Keratinocyte (primary cell): ENCODE results near the gene MFSD12. TPM values are rescaled to one million over a fixed set of nuclear protein-coding genes. Genes with fewer than 3 reads are reported as not detected.

ENCODE experiments used
- DNase-seq: peaks from one replicate; pipeline ENCODE4 v3.0.0-alpha.2; 2011; ENCODE audit warnings: low read depth, missing footprints, low spot score
- FAIRE-seq: peaks from 2 replicates; lab custom pipeline; 2011; peaks lifted over from hg19 to GRCh38; lab: Jason Lieb, UNC
- H2AFZ ChIP-seq: 2 replicates; pipeline ENCODE4 v1.6.0; 2012; ENCODE audit warnings: low read length, control low read depth, inconsistent platforms; ENCODE audit not compliant: control insufficient read depth
- H3K27ac ChIP-seq: 2 replicates; pipeline ENCODE4 v1.5.1; 2011; ENCODE audit warnings: low read length; ENCODE audit not compliant: control insufficient read depth, insufficient read depth
- H3K27me3 ChIP-seq: 3 replicates; pipeline ENCODE4 v1.6.0; 2011; ENCODE audit warnings: low read length; ENCODE audit not compliant: control insufficient read depth, insufficient read depth; ENCODE audit errors: extremely low read depth
- H3K36me3 ChIP-seq, 2 experiments: 2 replicates in 1 of 2; 3 replicates in 1 of 2; pipeline ENCODE4 v1.5.1; 2011; ENCODE audit warnings: low read length in 2 of 2, mild to moderate bottlenecking in 1 of 2; ENCODE audit not compliant: control insufficient read depth in 2 of 2, insufficient read depth in 2 of 2; ENCODE audit errors: extremely low read depth in 1 of 2
- H3K4me1 ChIP-seq: 3 replicates; pipeline ENCODE4 v1.5.1; 2011; ENCODE audit warnings: low read length; ENCODE audit not compliant: control insufficient read depth, insufficient read depth; ENCODE audit errors: extremely low read depth
- H3K4me2 ChIP-seq: 3 replicates; pipeline ENCODE4 v1.6.0; 2011; ENCODE audit warnings: low read depth, low read length; ENCODE audit not compliant: control insufficient read depth, insufficient read depth; ENCODE audit errors: extremely low read depth
- H3K4me3 ChIP-seq, 3 experiments: fragments of 200-600 bp in 1 of 3; sonication (generic) in 1 of 3; 2 replicates in 2 of 3; 3 replicates in 1 of 3; pipeline ENCODE4 v1.5.1; 2011 to 2016; ENCODE audit warnings: low read length in 3 of 3, mild to moderate bottlenecking in 3 of 3, control low read depth in 2 of 3, inconsistent platforms in 1 of 3, low read depth in 1 of 3, mixed read lengths in 1 of 3, mixed run types in 1 of 3, moderate library complexity in 1 of 3; ENCODE audit not compliant: control insufficient read depth in 2 of 3, insufficient read depth in 2 of 3; ENCODE audit errors: extremely low read depth in 1 of 3
- H3K79me2 ChIP-seq: 2 replicates; pipeline ENCODE4 v1.6.0; 2012; ENCODE audit warnings: low read length; ENCODE audit not compliant: control insufficient read depth, insufficient read depth
- H3K9ac ChIP-seq: 3 replicates; pipeline ENCODE4 v1.6.0; 2011; ENCODE audit warnings: low read length; ENCODE audit not compliant: control insufficient read depth, insufficient read depth; ENCODE audit errors: extremely low read depth
- H3K9me1 ChIP-seq: 3 replicates; pipeline ENCODE4 v1.6.0; 2011; ENCODE audit warnings: low read length; ENCODE audit not compliant: control insufficient read depth, insufficient read depth; ENCODE audit errors: extremely low read depth
- H3K9me3 ChIP-seq: 2 replicates; pipeline ENCODE4 v1.5.1; 2012; ENCODE audit warnings: low read depth, low read length; ENCODE audit not compliant: control insufficient read depth
- H4K20me1 ChIP-seq: 3 replicates; pipeline ENCODE4 v1.6.0; 2011; ENCODE audit warnings: low read length; ENCODE audit not compliant: control insufficient read depth, insufficient read depth; ENCODE audit errors: extremely low read depth
- EZH2 ChIP-seq: IDR thresholded peaks from one replicate; pipeline ENCODE4 v1.6.1; 2012; ENCODE audit warnings: inconsistent platforms, mild to moderate bottlenecking, low read length, moderate library complexity
- dilution Hi-C: fragments of 300-500 bp; cut with MboI; formaldehyde crosslinking; loops from one replicate; pipeline ENCODE4 v1.7.0; 2020; ENCODE audit warnings: low sequenced_read_pairs; ENCODE audit not compliant: extremely low pct_ligation_motif_present
- polyA plus RNA-seq, 5 experiments: library from polyadenylated mRNA; depleted of rRNA in 3 of 5; stranded (reverse) in 3 of 5; stranded (forward) in 1 of 5; unstranded in 1 of 5; fragments of >200 nt; gene quantifications; 1 replicate in 1 of 5; 2 replicates in 3 of 5; 3 replicates in 1 of 5; pipeline versions ENCODE4 v1.2.1 to v1.2.3, GENCODE V29; 2011 to 2012; ENCODE audit warnings: missing spikeins in 2 of 5, low read depth in 1 of 5, low replicate concordance in 1 of 5
- TF ChIP-seq, protein P1 (sequence below), 3 experiments: IDR thresholded peaks in 1 of 3; conservative IDR thresholded peaks in 1 of 3; optimal IDR thresholded peaks in 1 of 3; 2 replicates in 2 of 3; 3 replicates in 1 of 3; pipeline versions ENCODE3 to v1.5.1; 2011; ENCODE audit warnings: low read length in 3 of 3, mild to moderate bottlenecking in 3 of 3, moderate library complexity in 2 of 3, control low read depth in 1 of 3, inconsistent platforms in 1 of 3; ENCODE audit not compliant: insufficient read depth in 2 of 3; ENCODE audit errors: extremely low read depth in 1 of 3

MFSD12 gene
- polyA plus RNA-seq, 1 donor (not counting 4 experiments of a cell fraction or from before 2014, with no cell fraction given), result 30.0 TPM

DNA sequence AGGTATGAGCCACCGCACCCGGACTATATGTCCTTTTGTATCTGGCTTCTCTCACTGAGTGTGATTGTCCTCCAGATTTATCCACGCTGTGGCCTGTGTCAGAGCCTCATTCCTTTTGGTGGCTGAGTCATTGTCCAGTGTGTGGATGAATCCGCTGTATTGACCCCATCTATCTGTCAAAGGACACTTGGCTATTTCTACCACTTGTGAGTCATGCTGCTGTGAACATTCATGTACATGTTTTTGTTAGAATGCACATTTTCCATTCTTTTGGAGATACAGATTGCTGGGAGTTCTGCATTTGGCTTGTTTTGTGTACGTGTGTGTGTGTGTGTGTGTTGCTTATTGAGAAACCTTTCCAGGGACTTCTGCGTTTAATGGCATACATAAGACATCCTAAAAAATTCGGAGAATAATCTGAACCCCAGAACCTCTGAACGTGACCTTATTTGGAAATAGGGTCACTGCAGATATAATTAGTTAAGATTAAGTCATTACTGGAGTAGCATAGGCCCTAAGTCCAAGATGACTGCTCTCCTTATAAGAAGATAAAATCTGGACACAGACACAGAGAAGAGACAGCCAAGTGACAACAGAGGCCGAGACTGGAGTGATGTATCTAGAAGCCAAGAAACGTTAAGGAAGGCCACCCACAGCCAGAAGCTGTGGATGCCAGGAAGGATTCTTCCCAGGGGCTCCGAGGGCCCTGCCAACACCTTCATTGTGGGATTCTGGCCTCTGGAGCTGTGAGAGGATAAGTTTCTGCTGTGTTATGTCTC lies 23.0 kb upstream of the MFSD12 start:
- H3K27ac ChIP-seq, result no peak overlapping the region
- H3K27me3 ChIP-seq, result peaks cover 11% of the 10 kb centered on the region
- no peaks in the 10 kb centered on the region for H3K9me1 ChIP-seq
- dilution Hi-C loops, result no loop called here
- no peaks in the 10 kb centered on the region for H3K9me3 ChIP-seq
- H3K4me3 ChIP-seq, result no peak overlapping the region
- H3K79me2 ChIP-seq, result no peaks in the 10 kb centered on the region
- no peak overlapping the region for H2AFZ ChIP-seq
- no peak for TF ChIP-seq EZH2
- TF ChIP-seq, protein P1, sequence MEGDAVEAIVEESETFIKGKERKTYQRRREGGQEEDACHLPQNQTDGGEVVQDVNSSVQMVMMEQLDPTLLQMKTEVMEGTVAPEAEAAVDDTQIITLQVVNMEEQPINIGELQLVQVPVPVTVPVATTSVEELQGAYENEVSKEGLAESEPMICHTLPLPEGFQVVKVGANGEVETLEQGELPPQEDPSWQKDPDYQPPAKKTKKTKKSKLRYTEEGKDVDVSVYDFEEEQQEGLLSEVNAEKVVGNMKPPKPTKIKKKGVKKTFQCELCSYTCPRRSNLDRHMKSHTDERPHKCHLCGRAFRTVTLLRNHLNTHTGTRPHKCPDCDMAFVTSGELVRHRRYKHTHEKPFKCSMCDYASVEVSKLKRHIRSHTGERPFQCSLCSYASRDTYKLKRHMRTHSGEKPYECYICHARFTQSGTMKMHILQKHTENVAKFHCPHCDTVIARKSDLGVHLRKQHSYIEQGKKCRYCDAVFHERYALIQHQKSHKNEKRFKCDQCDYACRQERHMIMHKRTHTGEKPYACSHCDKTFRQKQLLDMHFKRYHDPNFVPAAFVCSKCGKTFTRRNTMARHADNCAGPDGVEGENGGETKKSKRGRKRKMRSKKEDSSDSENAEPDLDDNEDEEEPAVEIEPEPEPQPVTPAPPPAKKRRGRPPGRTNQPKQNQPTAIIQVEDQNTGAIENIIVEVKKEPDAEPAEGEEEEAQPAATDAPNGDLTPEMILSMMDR (optimal IDR thresholded peaks at IDR 0.05 in 1 of 3, IDR thresholded peaks at IDR 0.05 in 1 of 3, conservative IDR thresholded peaks at IDR 0.05 in 1 of 3; ENCODE audit: extremely low read depth in 1 of 3, insufficient read depth in 2 of 3, low read length in 3 of 3), result no peak
- FAIRE-seq (no peak), DNase-seq (no peak)
- peaks cover 0 to 2% of the 10 kb centered on the region in 2 experiments for H3K36me3 ChIP-seq
- no peak overlapping the region for H3K4me2 ChIP-seq
- no peak overlapping the region for H3K9ac ChIP-seq
- H3K4me1 ChIP-seq, result peaks cover 11% of the 10 kb centered on the region
- no peaks in the 10 kb centered on the region for H4K20me1 ChIP-seq

DNA sequence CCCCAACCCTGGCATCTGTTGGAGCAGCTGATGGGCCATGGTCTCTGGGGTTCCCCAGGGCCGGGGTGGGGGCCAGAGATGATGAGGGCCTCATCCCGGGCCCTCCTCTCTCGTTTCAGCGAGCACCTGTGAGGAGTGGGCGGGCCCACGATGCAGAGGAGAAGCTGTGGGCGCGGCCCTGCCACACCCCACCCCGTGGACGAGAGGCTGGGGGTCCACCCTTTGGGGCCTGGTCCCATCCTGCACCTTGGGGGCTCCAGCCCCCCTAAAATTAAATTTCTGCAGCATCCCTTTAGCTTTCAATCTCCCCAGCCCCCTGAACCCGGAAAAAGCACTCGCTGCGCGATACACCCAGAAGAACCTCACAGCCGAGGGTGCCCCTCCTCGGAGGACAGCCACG lies 21.0 kb upstream of the MFSD12 start:
- no peak overlapping the region for H2AFZ ChIP-seq

More for the DNA sequence above, 21.0 kb upstream of the MFSD12 start:
- no peak overlapping the region for H3K4me2 ChIP-seq
- H3K36me3 ChIP-seq, result peaks cover 2 to 3% of the 10 kb centered on the region in 2 experiments
- H3K27ac ChIP-seq, result no peak overlapping the region
- no peak for TF ChIP-seq EZH2
- TF ChIP-seq, protein P1 (optimal IDR thresholded peaks at IDR 0.05 in 1 of 3, IDR thresholded peaks at IDR 0.05 in 1 of 3, conservative IDR thresholded peaks at IDR 0.05 in 1 of 3; ENCODE audit: extremely low read depth in 1 of 3, insufficient read depth in 2 of 3, low read length in 3 of 3), result no peak
- DNase-seq (no peak), FAIRE-seq (no peak)
- no peaks in the 10 kb centered on the region for H3K79me2 ChIP-seq
- H3K9me1 ChIP-seq, result no peaks in the 10 kb centered on the region
- H3K9me3 ChIP-seq, result no peaks in the 10 kb centered on the region
- peak overlapping the region in 1 of 3 experiments; percentile 57 for H3K4me3 ChIP-seq
- H4K20me1 ChIP-seq, result no peaks in the 10 kb centered on the region
- dilution Hi-C loops, result no loop called here
- H3K4me1 ChIP-seq, result peaks cover 11% of the 10 kb centered on the region
- peaks cover 3% of the 10 kb centered on the region for H3K27me3 ChIP-seq
- no peak overlapping the region for H3K9ac ChIP-seq
